K562 (cell line): ENCODE data around the gene HSF4. TPM values are rescaled to one million over a fixed set of nuclear protein-coding genes. Genes with fewer than 3 reads are reported as not detected.
A peak's percentile ranks its signal among the peaks of the same experiment; 100 is the strongest.

Experiments
- CHD4 ChIP-seq: fragments of 200-600 bp; sonication (generic); IDR thresholded peaks from 3 replicates; pipeline ENCODE4 v1.6.1; 2012; ENCODE audit warnings: low read depth, mild to moderate bottlenecking, mixed read lengths, low read length, inconsistent platforms; ENCODE audit not compliant: insufficient read depth, insufficient replicate concordance, poor library complexity, severe bottlenecking
- FOXK1 ChIP-seq: sonication (generic); formaldehyde crosslinking; IDR thresholded peaks from 2 replicates; pipeline ENCODE4 v1.8.0; 2022; ENCODE audit warnings: missing genetic modification reagents, mild to moderate bottlenecking, borderline replicate concordance
- GABPA ChIP-seq: fragments of 200-800 bp; sonication (Bioruptor generic); conservative IDR thresholded peaks from 2 replicates; pipeline ENCODE4 v1.6.1; 2016; ENCODE audit warnings: low read depth, missing genetic modification characterization, missing compliant biosample characterization
- KDM2B ChIP-seq: fragments of 250-450 bp; sonication (Bioruptor Pico); IDR thresholded peaks from 2 replicates; pipeline ENCODE4 v1.8.0; 2021; ENCODE audit warnings: mild to moderate bottlenecking, moderate library complexity
- LCOR ChIP-seq: sonication (generic); formaldehyde crosslinking; IDR thresholded peaks from 2 replicates; pipeline ENCODE4 v1.8.0; 2022; ENCODE audit warnings: mild to moderate bottlenecking, missing genetic modification reagents
- NEUROD1 ChIP-seq: fragments of 150-350 bp; IDR thresholded peaks from 2 replicates; pipeline ENCODE4 v1.6.1; 2014; ENCODE audit warnings: borderline replicate concordance, low read length, low read depth; ENCODE audit not compliant: partially characterized antibody
- PCBP1 ChIP-seq: fragments of 200-400 bp; formaldehyde crosslinking; IDR thresholded peaks from 2 replicates; pipeline ENCODE4 v1.6.1; 2018; ENCODE audit warnings: mild to moderate bottlenecking, low read depth, low read length; ENCODE audit not compliant: poor library complexity, severe bottlenecking
- RCOR1 ChIP-seq, 2 experiments: IDR thresholded peaks; 2 replicates each; pipeline ENCODE4 v1.6.1; 2012; ENCODE audit warnings: low read depth in 2 of 2, low read length in 2 of 2, borderline replicate concordance in 1 of 2, improper control_type of control experiment in 1 of 2
- SETDB1 ChIP-seq: IDR thresholded peaks from one replicate; pipeline ENCODE4 v1.6.1; 2012; ENCODE audit warnings: low read length, control low read depth, inconsistent platforms
- SMC3 ChIP-seq: conservative IDR thresholded peaks from 2 replicates; pipeline ENCODE4 v1.6.1; 2011; ENCODE audit warnings: low read depth, low read length, improper control_type of control experiment; ENCODE audit not compliant: insufficient read depth
- TAL1 ChIP-seq: fragments of 450-650 bp; IDR thresholded peaks from 2 replicates; pipeline ENCODE4 v1.6.1; 2016; ENCODE audit warnings: mild to moderate bottlenecking
- TBL1XR1 ChIP-seq, 2 experiments: IDR thresholded peaks; 2 replicates each; pipeline ENCODE4 v1.6.1; 2012; ENCODE audit warnings: improper control_type of control experiment in 2 of 2, low read length in 2 of 2, mild to moderate bottlenecking in 1 of 2
- polyA plus RNA-seq, 8 experiments: library from polyadenylated mRNA; depleted of rRNA in 4 of 8; stranded (reverse) in 5 of 8; unstranded in 3 of 8; fragments of >200 nt; fragmentation: Nextera tagmentation in 2 of 8; fragmentation: Illumina TruSeq in 1 of 8; extraction: Ambion mirVana in 2 of 8; extraction: Trizol in 1 of 8; gene quantifications; 2 replicates each; pipeline versions ENCODE4 v1.2.1 to v1.2.3, GENCODE V29; 2011 to 2014; ENCODE audit warnings: inconsistent platforms in 1 of 8, missing spikeins in 1 of 8
- total RNA-seq, 7 experiments: library from RNA; depleted of rRNA in 6 of 7; stranded (reverse); fragments of >200 nt in 6 of 7; fragmentation: Illumina TruSeq in 2 of 7; extraction: Trizol in 2 of 7; gene quantifications; 2 replicates each; pipeline versions ENCODE4 v1.2.1 to v1.2.3, GENCODE V29; 2011 to 2021; ENCODE audit warnings: low replicate concordance in 1 of 7
- TF ChIP-seq, protein P1 (sequence below): fragments of 450-650 bp; IDR thresholded peaks from 2 replicates; pipeline ENCODE4 v1.6.1; 2016; ENCODE audit warnings: mild to moderate bottlenecking, moderate library complexity
- TF ChIP-seq, protein P2 (sequence below): sonication (generic); formaldehyde crosslinking; IDR thresholded peaks from 2 replicates; pipeline ENCODE4 v1.9.0; 2022; ENCODE audit warnings: mild to moderate bottlenecking, missing genetic modification reagents

Gene HSF4
- total and polyA plus RNA-seq, 9 of the 15 experiments (the other 6 are each of a cell fraction or from before 2014, with no cell fraction given), result 0.50 to 35.4 (median 8.8) TPM; not detected in 1

DNA sequence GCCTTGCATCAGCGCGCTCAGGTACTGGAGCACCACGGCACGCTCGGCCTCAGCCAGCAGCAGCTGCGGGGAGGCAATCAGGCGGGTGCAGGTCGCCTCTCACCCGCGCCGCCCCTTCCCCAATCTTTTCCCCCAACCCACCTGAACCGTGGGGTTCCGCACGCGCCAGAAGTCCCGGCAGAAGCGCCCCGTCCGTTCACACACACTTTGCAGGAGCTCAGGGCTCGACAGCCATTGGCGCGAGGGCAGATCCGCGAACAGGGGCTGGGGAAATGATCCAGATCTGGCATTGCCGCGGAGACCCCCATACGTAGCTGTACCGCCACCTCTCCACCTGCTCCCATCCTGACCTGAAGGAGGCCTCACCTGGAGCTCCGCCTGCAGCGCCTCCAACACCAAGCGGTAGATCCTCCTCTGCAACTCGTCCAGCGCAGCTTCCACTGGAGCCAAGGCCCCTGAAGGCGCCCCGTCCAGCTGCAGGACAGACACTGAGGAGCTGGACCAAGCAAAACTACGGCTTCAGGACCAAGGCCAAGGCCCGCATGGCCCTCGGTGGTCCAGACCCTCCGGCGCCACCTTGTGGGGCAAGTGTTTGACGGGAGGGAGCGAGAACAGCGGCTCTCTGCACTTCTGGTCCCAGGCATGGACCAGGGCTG, 20.6 kb downstream of the HSF4 start (continued):
- TF ChIP-seq, protein P1, sequence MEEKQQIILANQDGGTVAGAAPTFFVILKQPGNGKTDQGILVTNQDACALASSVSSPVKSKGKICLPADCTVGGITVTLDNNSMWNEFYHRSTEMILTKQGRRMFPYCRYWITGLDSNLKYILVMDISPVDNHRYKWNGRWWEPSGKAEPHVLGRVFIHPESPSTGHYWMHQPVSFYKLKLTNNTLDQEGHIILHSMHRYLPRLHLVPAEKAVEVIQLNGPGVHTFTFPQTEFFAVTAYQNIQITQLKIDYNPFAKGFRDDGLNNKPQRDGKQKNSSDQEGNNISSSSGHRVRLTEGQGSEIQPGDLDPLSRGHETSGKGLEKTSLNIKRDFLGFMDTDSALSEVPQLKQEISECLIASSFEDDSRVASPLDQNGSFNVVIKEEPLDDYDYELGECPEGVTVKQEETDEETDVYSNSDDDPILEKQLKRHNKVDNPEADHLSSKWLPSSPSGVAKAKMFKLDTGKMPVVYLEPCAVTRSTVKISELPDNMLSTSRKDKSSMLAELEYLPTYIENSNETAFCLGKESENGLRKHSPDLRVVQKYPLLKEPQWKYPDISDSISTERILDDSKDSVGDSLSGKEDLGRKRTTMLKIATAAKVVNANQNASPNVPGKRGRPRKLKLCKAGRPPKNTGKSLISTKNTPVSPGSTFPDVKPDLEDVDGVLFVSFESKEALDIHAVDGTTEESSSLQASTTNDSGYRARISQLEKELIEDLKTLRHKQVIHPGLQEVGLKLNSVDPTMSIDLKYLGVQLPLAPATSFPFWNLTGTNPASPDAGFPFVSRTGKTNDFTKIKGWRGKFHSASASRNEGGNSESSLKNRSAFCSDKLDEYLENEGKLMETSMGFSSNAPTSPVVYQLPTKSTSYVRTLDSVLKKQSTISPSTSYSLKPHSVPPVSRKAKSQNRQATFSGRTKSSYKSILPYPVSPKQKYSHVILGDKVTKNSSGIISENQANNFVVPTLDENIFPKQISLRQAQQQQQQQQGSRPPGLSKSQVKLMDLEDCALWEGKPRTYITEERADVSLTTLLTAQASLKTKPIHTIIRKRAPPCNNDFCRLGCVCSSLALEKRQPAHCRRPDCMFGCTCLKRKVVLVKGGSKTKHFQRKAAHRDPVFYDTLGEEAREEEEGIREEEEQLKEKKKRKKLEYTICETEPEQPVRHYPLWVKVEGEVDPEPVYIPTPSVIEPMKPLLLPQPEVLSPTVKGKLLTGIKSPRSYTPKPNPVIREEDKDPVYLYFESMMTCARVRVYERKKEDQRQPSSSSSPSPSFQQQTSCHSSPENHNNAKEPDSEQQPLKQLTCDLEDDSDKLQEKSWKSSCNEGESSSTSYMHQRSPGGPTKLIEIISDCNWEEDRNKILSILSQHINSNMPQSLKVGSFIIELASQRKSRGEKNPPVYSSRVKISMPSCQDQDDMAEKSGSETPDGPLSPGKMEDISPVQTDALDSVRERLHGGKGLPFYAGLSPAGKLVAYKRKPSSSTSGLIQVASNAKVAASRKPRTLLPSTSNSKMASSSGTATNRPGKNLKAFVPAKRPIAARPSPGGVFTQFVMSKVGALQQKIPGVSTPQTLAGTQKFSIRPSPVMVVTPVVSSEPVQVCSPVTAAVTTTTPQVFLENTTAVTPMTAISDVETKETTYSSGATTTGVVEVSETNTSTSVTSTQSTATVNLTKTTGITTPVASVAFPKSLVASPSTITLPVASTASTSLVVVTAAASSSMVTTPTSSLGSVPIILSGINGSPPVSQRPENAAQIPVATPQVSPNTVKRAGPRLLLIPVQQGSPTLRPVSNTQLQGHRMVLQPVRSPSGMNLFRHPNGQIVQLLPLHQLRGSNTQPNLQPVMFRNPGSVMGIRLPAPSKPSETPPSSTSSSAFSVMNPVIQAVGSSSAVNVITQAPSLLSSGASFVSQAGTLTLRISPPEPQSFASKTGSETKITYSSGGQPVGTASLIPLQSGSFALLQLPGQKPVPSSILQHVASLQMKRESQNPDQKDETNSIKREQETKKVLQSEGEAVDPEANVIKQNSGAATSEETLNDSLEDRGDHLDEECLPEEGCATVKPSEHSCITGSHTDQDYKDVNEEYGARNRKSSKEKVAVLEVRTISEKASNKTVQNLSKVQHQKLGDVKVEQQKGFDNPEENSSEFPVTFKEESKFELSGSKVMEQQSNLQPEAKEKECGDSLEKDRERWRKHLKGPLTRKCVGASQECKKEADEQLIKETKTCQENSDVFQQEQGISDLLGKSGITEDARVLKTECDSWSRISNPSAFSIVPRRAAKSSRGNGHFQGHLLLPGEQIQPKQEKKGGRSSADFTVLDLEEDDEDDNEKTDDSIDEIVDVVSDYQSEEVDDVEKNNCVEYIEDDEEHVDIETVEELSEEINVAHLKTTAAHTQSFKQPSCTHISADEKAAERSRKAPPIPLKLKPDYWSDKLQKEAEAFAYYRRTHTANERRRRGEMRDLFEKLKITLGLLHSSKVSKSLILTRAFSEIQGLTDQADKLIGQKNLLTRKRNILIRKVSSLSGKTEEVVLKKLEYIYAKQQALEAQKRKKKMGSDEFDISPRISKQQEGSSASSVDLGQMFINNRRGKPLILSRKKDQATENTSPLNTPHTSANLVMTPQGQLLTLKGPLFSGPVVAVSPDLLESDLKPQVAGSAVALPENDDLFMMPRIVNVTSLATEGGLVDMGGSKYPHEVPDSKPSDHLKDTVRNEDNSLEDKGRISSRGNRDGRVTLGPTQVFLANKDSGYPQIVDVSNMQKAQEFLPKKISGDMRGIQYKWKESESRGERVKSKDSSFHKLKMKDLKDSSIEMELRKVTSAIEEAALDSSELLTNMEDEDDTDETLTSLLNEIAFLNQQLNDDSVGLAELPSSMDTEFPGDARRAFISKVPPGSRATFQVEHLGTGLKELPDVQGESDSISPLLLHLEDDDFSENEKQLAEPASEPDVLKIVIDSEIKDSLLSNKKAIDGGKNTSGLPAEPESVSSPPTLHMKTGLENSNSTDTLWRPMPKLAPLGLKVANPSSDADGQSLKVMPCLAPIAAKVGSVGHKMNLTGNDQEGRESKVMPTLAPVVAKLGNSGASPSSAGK, result no peak
- no peak for TF ChIP-seq TAL1
- TF ChIP-seq TBL1XR1 (IDR thresholded peaks at IDR 0.05; ENCODE audit: low read length in 2 of 2), result 0 out of 4 replicates have a peak, but pooled peaks of 1 of the 2 experiments have one; percentile 43
- TF ChIP-seq SETDB1, result no peak
- TF ChIP-seq LCOR, result peak; percentile 94
- TF ChIP-seq SMC3, result peak; percentile 98
- no peak for TF ChIP-seq PCBP1
- TF ChIP-seq, protein P2, sequence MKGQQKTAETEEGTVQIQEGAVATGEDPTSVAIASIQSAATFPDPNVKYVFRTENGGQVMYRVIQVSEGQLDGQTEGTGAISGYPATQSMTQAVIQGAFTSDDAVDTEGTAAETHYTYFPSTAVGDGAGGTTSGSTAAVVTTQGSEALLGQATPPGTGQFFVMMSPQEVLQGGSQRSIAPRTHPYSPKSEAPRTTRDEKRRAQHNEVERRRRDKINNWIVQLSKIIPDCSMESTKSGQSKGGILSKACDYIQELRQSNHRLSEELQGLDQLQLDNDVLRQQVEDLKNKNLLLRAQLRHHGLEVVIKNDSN (CRISPR knock-in tag), result peak; percentile 38; the same call in 1 of the 2 replicates
- TF ChIP-seq CHD4, result no peak
- no peak for TF ChIP-seq KDM2B (CRISPR knock-in tag)
- TF ChIP-seq RCOR1 (IDR thresholded peaks at IDR 0.05; ENCODE audit: borderline replicate concordance in 1 of 2, low read depth in 2 of 2, low read length in 2 of 2), result peak in 1 of 2 experiments; percentile 92; a peak in 2 of 4 replicates
- TF ChIP-seq NEUROD1, result peak; percentile 66
- TF ChIP-seq FOXK1 (CRISPR knock-in tag), result peak; percentile 74; the same call in 1 of the 2 replicates
- no peak for TF ChIP-seq GABPA (tag)
